Ascending aorta (tissue), 2 donors: Measurements from ENCODE around the gene ETFBKMT. TPM values are rescaled to one million over a fixed set of nuclear protein-coding genes. Genes with fewer than 3 reads are reported as not detected.

Experiments
- DNase-seq, 2 donors: peaks; one replicate each; pipeline ENCODE4 v3.0.0-alpha.2; 2019; ENCODE audit warnings: low spot score in 2 of 2
- H3K27ac ChIP-seq, 2 donors: fragments of 200-600 bp; sonication (generic); one replicate each; pipeline ENCODE4 v1.5.1; 2016 to 2017; ENCODE audit warnings: mild to moderate bottlenecking in 1 of 2
- H3K27me3 ChIP-seq: fragments of 200-600 bp; sonication (generic); one replicate; pipeline ENCODE4 v1.5.1; 2017
- H3K36me3 ChIP-seq, 2 donors: fragments of 200-600 bp; sonication (generic); one replicate each; pipeline ENCODE4 v1.5.1; 2016
- H3K4me1 ChIP-seq, 2 donors: fragments of 200-600 bp; sonication (generic); one replicate each; pipeline ENCODE4 v1.5.1; 2016 to 2017; ENCODE audit warnings: mild to moderate bottlenecking in 1 of 2
- H3K4me3 ChIP-seq, 2 donors: fragments of 200-600 bp; sonication (generic); one replicate each; pipeline ENCODE4 v1.5.1; 2016 to 2017; ENCODE audit warnings: mild to moderate bottlenecking in 1 of 2
- H3K9me3 ChIP-seq, 2 donors: fragments of 200-600 bp; sonication (generic); one replicate each; pipeline ENCODE4 v1.5.1; 2016
- CTCF ChIP-seq, 3 experiments: fragments of 200-600 bp in 2 of 3; fragments of 450-650 bp in 1 of 3; sonication (generic) in 2 of 3; IDR thresholded peaks; one replicate each; pipeline ENCODE4 v1.5.1; 2016 to 2019; ENCODE audit warnings: antibody characterized with exemption in 3 of 3, mild to moderate bottlenecking in 1 of 3, moderate library complexity in 1 of 3
- intact Hi-C: fragments of 100-400 bp; cut with DNase I; formaldehyde crosslinking; loops from one replicate; pipeline ENCODE4 v1.15.1; 2023
- total RNA-seq: library from RNA; depleted of rRNA; stranded (reverse); fragments of >200 nt; gene quantifications from one replicate; pipeline ENCODE4 v1.1.0, GENCODE V29; 2016

ETFBKMT gene
- total RNA-seq, 1 donor from 2014 or later: 0.64 TPM

DNA sequence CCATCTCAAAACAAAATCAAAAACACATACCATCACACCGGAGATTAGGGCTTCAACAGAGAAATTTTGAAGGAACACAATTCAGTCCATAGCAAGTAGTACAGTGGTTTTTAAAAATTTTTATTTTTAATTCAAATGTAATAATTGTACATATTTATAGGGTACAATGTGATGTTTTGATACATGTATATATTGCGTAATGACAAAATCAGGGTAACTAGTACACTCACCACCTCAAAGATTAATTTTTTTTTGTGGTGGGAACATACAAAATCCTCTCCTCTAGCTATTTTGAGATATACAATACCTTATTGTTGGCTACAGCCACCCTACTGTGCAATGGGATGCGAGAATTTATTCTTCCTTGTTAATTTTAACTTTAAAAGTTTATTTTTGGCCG is 26.0 kb upstream of the ETFBKMT start:
- DNase-seq: no peak
- no peak for TF ChIP-seq CTCF (IDR thresholded peaks at IDR 0.05)
- H3K9me3 ChIP-seq: no peaks in the 10 kb centered on the region
- H3K27ac ChIP-seq: no peak overlapping the region
- intact Hi-C loops: no loop called here
- H3K4me1 ChIP-seq: peaks cover 0 to 6% of the 10 kb centered on the region in 2 donors
- no peaks in the 10 kb centered on the region for H3K27me3 ChIP-seq
- no peaks in the 10 kb centered on the region for H3K36me3 ChIP-seq
- no peak overlapping the region for H3K4me3 ChIP-seq

DNA sequence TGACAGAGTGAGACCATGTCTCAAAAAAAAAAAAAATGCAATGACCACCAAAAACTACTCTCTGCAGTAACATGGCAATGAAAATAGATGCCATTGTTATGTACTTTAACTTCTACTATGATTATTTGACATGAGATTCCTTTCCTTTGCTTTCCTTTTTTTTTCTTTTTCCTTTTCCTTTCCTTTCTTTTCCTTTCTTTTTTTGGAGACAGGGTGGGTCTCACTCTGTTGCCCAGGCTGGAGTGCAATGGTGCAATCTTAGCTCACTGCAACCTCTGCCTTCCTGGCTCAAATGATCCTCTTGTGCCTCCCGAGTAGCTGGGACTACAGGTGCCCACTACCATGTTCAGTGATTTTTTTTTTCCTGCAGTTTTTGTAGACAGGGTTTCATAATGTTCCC is 24.9 kb upstream of the ETFBKMT start:
- no peaks in the 10 kb centered on the region for H3K9me3 ChIP-seq
- H3K27ac ChIP-seq: no peak overlapping the region
- intact Hi-C loops: no loop called here
- H3K36me3 ChIP-seq: no peaks in the 10 kb centered on the region
- peaks cover 0 to 2% of the 10 kb centered on the region in 2 donors for H3K4me1 ChIP-seq
- H3K4me3 ChIP-seq: no peak overlapping the region
- no peaks in the 10 kb centered on the region for H3K27me3 ChIP-seq
- no peak for DNase-seq
- TF ChIP-seq CTCF (IDR thresholded peaks at IDR 0.05): no peak

GRCh38 chr12:31641509-31642090 is 17.9 kb upstream of the ETFBKMT start:
- Histone ChIP-seq H3K4me3 (no peak overlapping the region), H3K9me3 (no peaks in the 10 kb centered on the region), H3K36me3 (no peaks in the 10 kb centered on the region), H3K27ac (no peak overlapping the region), H3K27me3 (no peaks in the 10 kb centered on the region), H3K4me1 (no peaks in the 10 kb centered on the region)
- intact Hi-C loops: no loop called here
- no peak for DNase-seq
- no peak for TF ChIP-seq CTCF (IDR thresholded peaks at IDR 0.05)

GRCh38 chr12:31644536-31644935 is 15.0 kb upstream of the ETFBKMT start:
- no peak for TF ChIP-seq CTCF (IDR thresholded peaks at IDR 0.05)
- H3K36me3 ChIP-seq: no peaks in the 10 kb centered on the region
- no peak for DNase-seq
- no peaks in the 10 kb centered on the region for H3K27me3 ChIP-seq
- no peak overlapping the region for H3K27ac ChIP-seq
- no peak overlapping the region for H3K4me3 ChIP-seq
- H3K9me3 ChIP-seq: no peaks in the 10 kb centered on the region
- intact Hi-C loops: no loop called here
- no peaks in the 10 kb centered on the region for H3K4me1 ChIP-seq

DNA sequence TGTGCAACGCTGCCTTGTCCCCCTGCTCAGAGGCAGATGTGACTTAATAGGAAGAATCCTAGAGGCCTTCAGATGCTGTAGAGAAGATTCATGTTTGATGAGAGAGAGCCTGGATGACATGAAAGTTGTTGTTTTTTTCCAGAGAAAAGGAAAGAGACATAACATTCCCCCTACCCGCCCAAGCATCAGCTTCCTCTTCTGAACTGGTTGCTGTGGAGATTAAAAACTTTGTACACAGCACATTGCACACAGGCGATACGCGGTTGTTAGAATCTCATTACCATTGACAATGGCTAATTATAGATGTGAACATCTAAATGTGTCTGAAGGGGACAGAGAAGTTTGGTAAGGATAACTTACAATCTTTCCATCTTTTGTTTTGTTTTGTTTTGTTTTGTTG is 13.6 kb upstream of the ETFBKMT start:
- Histone ChIP-seq H3K4me3 (no peak overlapping the region), H3K36me3 (no peaks in the 10 kb centered on the region), H3K27ac (no peak overlapping the region), H3K9me3 (no peaks in the 10 kb centered on the region), H3K27me3 (no peaks in the 10 kb centered on the region), H3K4me1 (no peaks in the 10 kb centered on the region)
- TF ChIP-seq CTCF (IDR thresholded peaks at IDR 0.05): no peak
- intact Hi-C loops: no loop called here
- no peak for DNase-seq

DNA sequence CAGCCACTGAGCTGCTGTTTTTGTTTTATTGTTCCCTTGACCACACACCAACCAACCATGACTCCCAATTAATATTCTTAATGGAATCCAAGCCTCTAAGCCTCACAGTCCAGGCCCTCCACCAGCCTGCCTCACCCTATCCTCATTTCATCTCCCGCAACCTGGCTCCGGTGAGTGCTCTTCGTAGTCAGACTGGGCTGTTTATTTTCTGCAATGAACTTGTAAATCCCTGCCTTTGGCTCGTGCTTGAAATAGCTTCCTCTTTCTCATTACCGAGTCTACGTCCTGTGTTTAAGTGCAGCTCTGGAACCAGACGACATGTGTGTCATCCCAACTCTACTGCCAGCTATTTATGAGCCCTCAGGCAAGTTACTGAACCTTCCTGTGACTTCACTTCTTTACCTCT is 12.4 kb upstream of the ETFBKMT start:
- no peak for DNase-seq
- no peaks in the 10 kb centered on the region for H3K36me3 ChIP-seq
- no peak overlapping the region for H3K4me3 ChIP-seq
- H3K27me3 ChIP-seq: no peaks in the 10 kb centered on the region
- intact Hi-C loops: no loop called here
- no peaks in the 10 kb centered on the region for H3K9me3 ChIP-seq
- H3K27ac ChIP-seq: no peak overlapping the region
- H3K4me1 ChIP-seq: no peaks in the 10 kb centered on the region
- no peak for TF ChIP-seq CTCF (IDR thresholded peaks at IDR 0.05)
